GM08714 (cell line): ENCODE data around the gene HMOX1.
"Not testable (repeated sequence)": the region's sequence is repeated elsewhere in the genome, so short reads cannot be mapped to it uniquely, and the experiment has no call there.

ENCODE experiments used
- H3K4me3 ChIP-seq: fragments of 200-500 bp; sonication (Bioruptor generic); 2 replicates; pipeline ENCODE4 v1.5.1; 2014; ENCODE audit warnings: mild to moderate bottlenecking, low read length, inconsistent platforms
- ZNF274 ChIP-seq: IDR thresholded peaks from 2 replicates; pipeline ENCODE4 v1.6.1; 2012; ENCODE audit warnings: mild to moderate bottlenecking, low read depth, low read length

Gene HMOX1

DNA sequence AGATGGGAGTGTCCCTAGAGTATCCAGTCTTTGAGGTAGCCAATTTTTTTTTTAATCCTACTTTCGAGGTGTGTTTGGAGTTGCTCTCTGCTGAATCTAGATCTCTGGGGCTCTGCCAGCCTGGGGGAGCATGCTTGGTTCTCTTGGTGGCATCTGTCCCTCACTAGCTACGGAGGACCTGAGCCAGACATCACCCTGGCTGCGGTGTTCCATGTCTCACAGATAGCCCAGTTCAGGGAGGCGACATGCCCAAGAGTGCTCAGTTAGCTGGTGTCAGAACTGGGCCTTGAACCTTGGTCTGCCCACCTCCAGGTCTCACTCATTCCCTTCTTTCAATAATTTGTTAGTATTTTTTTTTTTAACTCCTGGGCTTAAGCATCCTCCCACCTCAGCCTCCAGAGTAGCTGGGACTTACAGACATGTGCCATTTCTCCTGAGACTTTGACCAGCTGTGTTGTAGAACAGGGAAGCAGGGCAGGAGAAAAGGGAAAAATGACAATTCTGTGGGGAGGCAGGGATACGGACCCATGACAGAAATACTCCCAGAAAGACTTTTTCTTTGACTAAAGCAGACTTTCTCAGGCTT lies 621 bp downstream of the HMOX1 start:
- TF ChIP-seq ZNF274: no peak
- H3K4me3 ChIP-seq: peak overlapping the region; percentile 61; the same call in 1 of the 2 replicates

DNA sequence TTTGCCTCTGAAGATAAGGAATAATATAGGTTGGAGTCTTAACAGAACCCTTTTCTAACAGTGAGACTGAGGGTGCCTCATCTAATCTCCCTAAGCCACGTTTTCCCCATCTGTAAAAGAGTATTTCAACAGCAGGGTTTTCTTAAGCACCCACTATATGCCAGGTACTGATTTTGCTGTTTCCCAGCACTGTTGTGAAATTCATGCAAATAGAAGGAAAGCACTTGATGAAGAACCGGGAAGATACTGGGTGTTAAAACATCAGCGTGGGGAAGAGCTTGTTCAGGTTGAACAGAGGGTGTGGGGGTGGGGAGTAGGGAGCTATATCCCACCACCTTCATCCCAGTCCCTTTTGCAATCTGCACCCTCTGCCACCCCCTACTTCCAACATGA lies 2.8 kb downstream of the HMOX1 start:
- TF ChIP-seq ZNF274: no peak

DNA sequence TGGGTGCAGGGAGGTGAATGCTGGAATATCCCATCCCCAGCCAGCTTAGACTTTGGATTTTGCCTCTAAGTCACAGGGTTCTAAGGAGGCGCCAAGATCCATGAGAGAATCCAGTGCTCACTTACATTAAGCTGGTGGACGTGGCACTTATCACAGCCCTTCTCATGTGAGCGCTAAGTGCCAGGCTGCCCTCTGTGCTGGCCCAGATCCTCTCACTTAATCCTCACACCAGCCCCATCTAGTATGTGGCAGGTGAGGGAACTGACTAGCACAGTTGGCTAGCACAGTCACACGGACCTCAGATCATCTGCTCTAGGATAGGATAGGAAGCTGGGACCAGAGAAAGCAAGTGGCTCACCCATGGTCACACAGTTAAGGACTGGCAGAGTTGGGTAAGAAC lies 3.6 kb downstream of the HMOX1 start:
- no peak for TF ChIP-seq ZNF274
- no peak overlapping the region for H3K4me3 ChIP-seq

More for the DNA sequence above, 2.8 kb downstream of the HMOX1 start:
- H3K4me3 ChIP-seq: no peak overlapping the region

DNA sequence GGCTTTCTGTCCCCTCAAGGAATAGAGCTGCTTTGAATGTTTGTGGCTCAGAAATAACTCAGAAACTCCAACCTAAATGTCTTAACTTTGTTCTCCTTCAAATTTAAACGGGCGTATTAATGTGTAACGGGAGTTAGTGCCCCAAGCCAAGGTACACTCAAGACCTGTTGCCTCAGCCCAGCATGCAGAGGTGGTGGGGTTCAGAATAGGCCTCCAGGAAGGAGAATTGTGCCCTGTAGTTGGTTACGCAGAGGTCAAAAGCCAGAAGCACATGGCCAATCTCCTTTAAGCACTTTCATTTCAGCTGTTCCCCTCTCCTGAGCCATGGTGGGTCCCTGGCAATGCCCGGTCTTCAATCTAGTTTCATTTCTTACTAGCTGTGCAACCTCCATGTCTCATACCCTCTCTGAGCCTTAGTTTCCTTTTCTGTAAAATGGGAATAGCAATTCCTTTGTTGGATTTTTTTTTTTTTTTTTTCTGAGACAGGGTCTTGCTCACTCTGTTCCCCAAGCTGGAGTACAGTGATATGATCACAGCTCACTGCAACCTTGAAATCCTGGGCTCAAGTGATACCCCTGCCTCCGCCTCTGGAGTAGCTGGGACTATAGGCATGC lies 4.2 kb downstream of the HMOX1 start:
- TF ChIP-seq ZNF274: no peak
- no peak overlapping the region for H3K4me3 ChIP-seq

DNA sequence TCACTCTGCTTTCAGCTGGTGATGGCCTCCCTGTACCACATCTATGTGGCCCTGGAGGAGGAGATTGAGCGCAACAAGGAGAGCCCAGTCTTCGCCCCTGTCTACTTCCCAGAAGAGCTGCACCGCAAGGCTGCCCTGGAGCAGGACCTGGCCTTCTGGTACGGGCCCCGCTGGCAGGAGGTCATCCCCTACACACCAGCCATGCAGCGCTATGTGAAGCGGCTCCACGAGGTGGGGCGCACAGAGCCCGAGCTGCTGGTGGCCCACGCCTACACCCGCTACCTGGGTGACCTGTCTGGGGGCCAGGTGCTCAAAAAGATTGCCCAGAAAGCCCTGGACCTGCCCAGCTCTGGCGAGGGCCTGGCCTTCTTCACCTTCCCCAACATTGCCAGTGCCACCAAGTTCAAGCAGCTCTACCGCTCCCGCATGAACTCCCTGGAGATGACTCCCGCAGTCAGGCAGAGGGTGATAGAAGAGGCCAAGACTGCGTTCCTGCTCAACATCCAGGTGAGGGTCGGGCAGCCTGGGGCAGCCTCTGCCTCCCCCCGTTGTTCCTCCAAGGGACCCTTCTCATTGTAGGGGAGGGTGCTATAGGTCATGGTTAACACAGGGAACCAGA lies 5.9 kb downstream of the HMOX1 start:
- TF ChIP-seq ZNF274: no peak
- H3K4me3 ChIP-seq: no peak overlapping the region

DNA sequence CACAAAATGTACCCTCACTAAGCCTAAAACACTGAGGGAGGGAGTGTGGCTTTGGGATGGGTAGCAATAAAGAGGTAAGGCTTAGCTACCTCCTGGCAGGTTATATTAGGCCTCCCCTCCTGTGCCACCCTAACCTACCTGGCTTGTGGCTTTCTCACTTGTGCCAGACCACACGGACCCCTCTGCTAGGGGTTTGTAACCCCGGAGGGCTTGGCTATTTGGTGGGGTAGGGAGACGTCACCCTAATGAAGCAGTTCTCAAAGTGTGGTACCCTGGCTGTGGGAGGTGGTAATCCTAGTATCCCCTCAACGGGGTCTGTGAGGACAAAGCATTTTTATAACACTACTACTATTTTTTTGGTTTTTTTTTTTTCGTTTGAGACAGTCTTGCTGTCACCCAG lies 10.0 kb downstream of the HMOX1 start:
- H3K4me3 ChIP-seq: no peak overlapping the region
- no peak for TF ChIP-seq ZNF274

DNA sequence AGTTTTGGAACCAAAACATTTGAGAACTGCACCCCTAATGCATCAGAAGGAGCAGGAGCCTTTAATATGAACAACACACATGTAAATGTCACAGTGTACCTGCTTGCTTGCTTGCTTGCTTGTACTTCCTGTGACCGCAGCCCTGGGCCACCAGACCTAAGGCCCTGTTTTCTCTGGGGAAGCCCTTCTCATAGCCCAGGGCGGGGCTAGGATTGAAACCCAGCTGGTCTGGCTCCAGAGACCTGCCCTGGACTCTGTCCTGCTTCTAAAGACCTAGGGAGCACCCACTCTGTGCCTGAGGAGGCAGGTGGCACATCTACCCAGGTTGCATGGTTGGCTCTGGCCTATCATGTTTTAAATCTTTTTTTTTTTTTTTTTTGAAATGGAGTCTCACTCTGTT lies 11.5 kb downstream of the HMOX1 start:
- no peak for TF ChIP-seq ZNF274
- no peak overlapping the region for H3K4me3 ChIP-seq

DNA sequence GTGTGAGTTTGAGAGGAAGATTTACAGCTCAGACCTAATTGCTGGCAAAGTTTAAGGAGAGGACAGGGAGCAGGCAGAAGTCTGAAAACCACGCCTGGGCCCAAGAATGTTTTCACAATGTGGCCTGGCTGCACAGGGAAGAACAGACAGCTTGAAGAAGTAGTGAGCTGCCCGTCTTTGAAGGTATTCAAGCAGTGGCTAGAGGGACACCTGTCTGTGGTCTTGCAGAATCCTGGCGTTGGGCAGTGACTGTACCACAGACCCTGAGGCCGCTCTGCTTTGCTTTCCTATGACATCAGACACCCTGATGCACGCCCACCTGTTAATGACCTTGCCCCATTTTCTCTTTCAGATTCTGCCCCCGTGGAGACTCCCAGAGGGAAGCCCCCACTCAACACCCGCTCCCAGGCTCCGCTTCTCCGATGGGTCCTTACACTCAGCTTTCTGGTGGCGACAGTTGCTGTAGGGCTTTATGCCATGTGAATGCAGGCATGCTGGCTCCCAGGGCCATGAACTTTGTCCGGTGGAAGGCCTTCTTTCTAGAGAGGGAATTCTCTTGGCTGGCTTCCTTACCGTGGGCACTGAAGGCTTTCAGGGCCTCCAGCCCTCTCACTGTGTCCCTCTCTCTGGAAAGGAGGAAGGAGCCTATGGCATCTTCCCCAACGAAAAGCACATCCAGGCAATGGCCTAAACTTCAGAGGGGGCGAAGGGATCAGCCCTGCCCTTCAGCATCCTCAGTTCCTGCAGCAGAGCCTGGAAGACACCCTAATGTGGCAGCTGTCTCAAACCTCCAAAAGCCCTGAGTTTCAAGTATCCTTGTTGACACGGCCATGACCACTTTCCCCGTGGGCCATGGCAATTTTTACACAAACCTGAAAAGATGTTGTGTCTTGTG lies 12.5 kb downstream of the HMOX1 start:
- TF ChIP-seq ZNF274: no peak
- no peak overlapping the region for H3K4me3 ChIP-seq

DNA sequence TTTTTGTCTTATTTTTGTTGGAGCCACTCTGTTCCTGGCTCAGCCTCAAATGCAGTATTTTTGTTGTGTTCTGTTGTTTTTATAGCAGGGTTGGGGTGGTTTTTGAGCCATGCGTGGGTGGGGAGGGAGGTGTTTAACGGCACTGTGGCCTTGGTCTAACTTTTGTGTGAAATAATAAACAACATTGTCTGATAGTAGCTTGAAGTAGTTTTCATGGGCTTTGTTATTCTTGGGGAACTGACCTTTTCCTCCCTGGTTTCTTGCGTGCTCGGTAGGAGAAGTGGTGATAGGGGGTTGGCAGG lies 13.1 kb downstream of the HMOX1 start:
- no peak for TF ChIP-seq ZNF274

DNA sequence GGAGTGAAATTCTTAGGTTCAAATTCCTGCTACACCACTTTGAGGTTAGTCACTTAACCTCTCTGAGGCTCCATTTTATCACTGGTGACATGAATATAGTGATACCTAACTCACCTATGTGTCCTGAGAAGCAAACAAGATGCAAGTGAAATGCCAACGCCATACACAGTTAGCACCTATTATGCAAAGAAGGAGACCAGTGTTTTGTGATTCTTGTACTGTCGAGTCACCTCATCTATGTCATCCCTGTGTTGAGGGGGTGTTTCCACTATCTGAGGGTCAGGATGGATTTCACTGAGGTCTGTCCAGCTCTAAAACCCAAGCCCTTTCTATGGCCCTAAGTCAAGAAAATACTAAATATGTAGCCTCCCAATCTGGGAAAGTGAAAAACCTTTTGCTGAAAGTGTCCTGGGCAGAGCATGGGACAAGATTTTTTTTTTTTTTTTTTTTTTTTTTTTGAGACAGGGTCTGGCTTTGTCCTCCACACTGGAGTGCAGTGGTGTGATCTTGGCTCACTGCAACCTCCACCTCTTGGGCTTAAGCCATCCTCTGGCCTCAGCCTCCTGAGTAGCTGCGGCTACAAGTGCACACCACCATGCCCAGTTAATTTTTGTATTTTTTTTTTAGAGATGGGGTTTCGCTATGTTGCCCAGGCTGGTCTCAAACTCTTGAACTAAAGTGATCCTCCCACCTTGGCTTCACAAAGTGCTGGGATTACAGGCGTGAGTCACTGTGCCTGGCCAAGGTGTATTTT lies 14.1 kb downstream of the HMOX1 start:
- no peak overlapping the region for H3K4me3 ChIP-seq
- TF ChIP-seq ZNF274: no peak

More for the DNA sequence above, 13.1 kb downstream of the HMOX1 start:
- no peak overlapping the region for H3K4me3 ChIP-seq

DNA sequence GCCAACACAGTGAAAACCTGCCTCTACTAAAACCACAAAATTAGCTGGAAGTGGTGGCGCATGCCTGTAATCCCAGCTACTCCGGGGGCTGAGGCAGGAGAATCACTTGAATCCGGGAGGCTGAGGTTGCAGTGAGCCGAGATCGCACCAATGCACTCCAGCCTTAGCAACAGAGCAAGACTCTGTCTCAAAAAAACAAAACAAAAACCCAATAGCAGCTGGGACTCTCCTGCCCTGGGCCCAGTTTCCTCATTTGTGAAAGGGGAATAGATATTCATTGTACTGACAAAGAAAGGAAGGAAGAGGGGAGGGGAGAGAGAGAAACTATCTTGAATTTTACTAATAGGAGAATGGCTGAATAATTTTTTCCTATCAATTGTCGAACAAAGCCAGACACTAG lies 15.7 kb downstream of the HMOX1 start:
- H3K4me3 ChIP-seq: not testable (repeated sequence)

DNA sequence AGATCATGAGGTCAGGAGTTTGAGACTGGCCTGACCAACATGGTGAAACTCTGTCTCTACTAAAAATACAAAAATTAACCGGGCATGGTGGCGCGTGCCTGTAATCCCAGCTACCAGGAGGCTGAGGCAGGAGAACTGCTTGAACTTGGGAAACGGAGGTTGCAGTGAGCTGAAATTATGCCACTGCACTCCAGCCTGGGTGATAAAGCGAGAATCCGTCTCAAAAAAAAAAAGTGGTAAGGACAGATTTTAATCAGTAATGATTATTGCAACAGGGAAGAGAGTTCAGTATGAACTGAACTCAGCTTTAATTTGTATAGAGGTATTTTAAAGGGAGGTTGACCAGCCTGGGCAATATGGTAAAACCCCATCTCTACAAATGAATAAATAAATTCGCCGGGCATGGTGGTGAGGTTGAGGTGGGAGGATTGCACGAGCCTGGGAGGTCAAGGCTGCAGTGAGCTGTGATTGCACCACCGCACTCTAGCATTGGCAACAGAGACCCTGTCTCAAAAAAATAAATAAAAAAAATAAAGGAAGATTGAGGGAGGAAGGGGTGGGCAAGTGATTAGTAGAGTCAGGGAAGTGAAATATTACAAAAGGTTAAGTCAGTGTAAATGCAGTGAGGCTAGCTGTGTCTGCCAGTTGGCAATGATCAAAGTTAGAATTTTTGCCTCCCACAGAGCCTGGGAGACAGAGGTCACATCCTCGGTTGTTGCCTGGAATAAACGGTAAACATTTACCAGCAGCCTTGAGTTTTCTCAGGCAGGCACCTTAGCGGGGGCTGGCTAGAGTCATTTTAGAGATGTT lies 16.4 kb downstream of the HMOX1 start:
- H3K4me3 ChIP-seq: no peak overlapping the region
- no peak for TF ChIP-seq ZNF274

DNA sequence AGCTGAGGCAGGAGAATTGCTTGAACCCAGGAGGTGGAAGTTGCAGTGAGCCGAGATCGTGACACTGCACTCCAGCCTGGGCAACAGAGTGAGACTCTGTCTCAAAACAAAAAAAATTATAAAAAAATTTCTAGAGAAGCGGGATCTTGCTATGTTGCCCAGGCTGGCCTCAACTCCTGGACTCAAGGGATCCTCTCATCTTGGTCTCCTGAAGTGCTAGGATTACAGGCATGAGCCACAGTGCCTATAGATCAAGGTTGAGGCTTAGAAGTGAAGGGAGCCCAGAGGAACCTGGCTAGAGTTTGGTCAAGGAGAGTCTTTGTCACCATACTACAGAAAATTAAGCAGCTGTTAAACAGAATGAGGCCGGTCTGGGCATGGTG lies 17.7 kb downstream of the HMOX1 start:
- no peak overlapping the region for H3K4me3 ChIP-seq
- TF ChIP-seq ZNF274: no peak
